Inflammatory macrophage treated with lipopolysaccharide for 1 hour (primary cell): ENCODE measurements around the gene HOXA11.
A peak's percentile ranks its signal among the peaks of the same experiment; 100 is the strongest.

Source experiments
- DNase-seq, 2 donors: peaks; one replicate each; pipeline ENCODE4 v3.0.0-alpha.2; 2020 to 2022

The HOXA11 gene

GRCh38 chr7:27179503-27180430 is 5.3 kb downstream of the HOXA11 start:
- DNase-seq: peak; percentile 32 to 86

GRCh38 chr7:27179030-27179429 is 6.0 kb downstream of the HOXA11 start:
- DNase-seq: no peak

- no peak for DNase-seq
Measured at GRCh38 chr7:27178366-27178765, 6.7 kb downstream of the HOXA11 start.

GRCh38 chr7:27177795-27178320 is 7.2 kb downstream of the HOXA11 start:
- DNase-seq: no peak

GRCh38 chr7:27176962-27177794 is 7.9 kb downstream of the HOXA11 start:
- no peak for DNase-seq

GRCh38 chr7:27176524-27176845 is 8.5 kb downstream of the HOXA11 start:
- DNase-seq: no peak

- DNase-seq: no peak
Measured at GRCh38 chr7:27175626-27176523, 9.2 kb downstream of the HOXA11 start.

- DNase-seq: no peak
Measured at GRCh38 chr7:27174874-27175625, 10.0 kb downstream of the HOXA11 start.

- DNase-seq: no peak
Measured at GRCh38 chr7:27173956-27174873, 10.8 kb downstream of the HOXA11 start, which contains the start of gene HOXA10. Gene HOXA10 (minus strand): TSS chr7:27174320. CDS start chr7:27174306, 14 bp downstream.

- peak in 1 of 2 donors; percentile 42 for DNase-seq
Measured at GRCh38 chr7:27173511-27173955, 11.5 kb downstream of the HOXA11 start.

- DNase-seq: no peak
Measured at GRCh38 chr7:27172823-27173510, 12.1 kb downstream of the HOXA11 start.

- DNase-seq: no peak
Measured at GRCh38 chr7:27172315-27172774, 12.7 kb downstream of the HOXA11 start.

GRCh38 chr7:27171637-27172314 is 13.3 kb downstream of the HOXA11 start:
- no peak for DNase-seq

- DNase-seq: no peak
Measured at GRCh38 chr7:27171325-27171636, 13.8 kb downstream of the HOXA11 start.

- no peak for DNase-seq
Measured at GRCh38 chr7:27170426-27171324, 14.4 kb downstream of the HOXA11 start.

- DNase-seq: no peak
Measured at GRCh38 chr7:27169658-27170425, 15.2 kb downstream of the HOXA11 start.

GRCh38 chr7:27168265-27168947 is 16.6 kb downstream of the HOXA11 start:
- no peak for DNase-seq
